T-helper 2 cell (primary cell): ENCODE data around the gene NOD2.
A peak's percentile ranks its signal among the peaks of the same experiment; 100 is the strongest.

ENCODE experiments used
- DNase-seq, 5 experiments: peaks; one replicate each; pipeline versions ENCODE4 v3.0.0 to v3.0.0-alpha.2; 2012 to 2022

NOD2 gene

DNA sequence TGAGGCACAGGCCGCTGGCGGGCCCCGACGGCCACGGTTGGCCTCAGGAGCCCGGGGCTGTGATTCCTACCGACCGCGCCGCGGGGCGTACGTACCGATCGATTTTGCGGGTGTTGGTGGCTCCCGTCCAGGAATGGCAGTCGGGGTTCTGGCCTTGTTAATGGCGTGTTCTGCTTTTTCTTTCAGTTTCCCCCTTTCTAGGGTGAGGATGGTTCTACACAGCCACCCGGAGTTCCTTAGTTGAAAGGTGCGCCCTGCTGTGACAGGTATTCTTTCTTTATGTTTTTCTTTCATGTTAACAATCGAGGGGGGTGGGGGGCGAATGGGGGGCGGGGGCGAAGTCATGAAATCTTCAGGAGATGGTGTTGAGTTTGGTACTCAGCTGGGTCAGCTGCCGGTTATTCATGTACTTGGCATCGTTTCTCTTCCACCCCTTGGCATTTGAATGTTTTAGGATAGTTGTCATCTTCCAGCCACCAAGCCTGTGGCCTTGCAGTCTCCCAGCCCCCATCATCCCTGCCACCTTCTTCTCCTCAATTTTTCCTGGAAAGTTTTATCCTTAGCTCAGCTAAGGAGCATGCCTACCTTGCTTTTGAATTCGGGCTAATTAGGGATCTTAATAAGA, 49.3 kb downstream of the NOD2 start:
- peak in 4 of 5 experiments; percentile 26 to 71 (median 55) for DNase-seq

DNA sequence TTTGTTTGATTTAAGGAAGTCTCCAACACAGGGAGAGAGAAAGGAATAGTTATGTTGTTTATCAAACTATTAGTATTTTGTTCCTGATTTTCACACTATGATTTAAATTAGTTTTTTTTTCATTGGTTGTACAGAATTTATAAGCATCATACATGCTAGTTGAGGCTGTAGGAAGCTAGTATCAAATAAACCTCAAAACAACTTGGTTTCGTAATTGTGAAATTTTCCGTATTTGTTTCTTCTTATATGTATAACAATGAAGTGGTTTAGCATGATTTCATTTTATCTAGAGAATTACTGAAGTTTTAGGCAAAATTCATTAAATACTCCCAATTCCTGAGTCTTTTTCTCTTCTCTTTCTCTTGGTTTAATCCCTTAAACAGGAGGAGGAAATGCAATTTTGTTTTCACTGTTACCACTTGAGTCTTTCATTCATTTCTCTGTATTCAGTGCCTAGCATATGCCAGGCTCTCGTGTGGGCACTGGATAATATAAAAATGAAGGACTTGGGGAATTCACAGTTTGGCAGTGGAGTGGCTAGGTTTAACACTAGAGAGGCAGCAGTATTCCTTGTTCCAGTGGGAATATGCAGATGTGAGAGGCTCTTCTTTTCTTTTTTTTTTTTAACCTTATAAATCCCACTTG, 50.3 kb downstream of the NOD2 start:
- DNase-seq = peak in 1 of 5 experiments; percentile 43

DNA sequence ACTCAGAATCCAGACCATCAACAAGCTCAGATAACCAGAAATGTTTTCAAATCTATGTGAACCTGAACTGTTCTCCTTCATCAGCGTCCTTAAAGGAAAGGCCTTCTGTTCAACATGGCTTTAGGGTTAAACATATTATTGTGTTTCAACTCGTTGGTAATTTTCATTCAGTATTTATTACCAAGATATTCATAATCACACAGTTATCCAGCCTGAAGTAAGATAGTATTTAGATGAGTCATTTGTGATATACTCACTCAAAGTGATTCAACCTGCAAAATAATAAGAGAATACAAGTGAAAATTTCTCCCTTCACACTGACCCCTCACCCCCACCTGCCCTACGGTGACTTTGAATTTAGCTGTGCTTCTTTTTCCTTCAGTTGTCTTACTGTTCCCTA, 51.5 kb downstream of the NOD2 start:
- DNase-seq = peak in 1 of 5 experiments; percentile 34

DNA sequence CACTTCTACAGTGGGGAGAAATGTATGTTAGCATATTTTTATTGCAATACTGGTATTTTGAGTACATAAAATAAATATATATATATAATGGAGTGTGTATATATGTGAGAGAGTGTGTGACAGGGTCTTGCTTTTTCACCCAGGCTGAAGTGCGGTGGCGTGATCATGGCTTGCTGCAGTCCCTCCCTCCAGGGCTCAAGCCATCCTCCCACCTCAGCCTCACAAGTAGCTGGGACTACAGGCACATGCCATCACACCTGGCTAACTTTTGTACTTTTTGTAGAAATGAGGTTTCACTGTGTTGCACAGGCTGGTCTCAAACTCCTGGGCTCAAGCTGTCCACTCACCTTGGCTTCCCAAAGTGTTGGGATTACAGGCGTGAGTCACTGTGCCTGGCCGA, 52.5 kb downstream of the NOD2 start:
- DNase-seq = peak in 1 of 5 experiments; percentile 66

DNA sequence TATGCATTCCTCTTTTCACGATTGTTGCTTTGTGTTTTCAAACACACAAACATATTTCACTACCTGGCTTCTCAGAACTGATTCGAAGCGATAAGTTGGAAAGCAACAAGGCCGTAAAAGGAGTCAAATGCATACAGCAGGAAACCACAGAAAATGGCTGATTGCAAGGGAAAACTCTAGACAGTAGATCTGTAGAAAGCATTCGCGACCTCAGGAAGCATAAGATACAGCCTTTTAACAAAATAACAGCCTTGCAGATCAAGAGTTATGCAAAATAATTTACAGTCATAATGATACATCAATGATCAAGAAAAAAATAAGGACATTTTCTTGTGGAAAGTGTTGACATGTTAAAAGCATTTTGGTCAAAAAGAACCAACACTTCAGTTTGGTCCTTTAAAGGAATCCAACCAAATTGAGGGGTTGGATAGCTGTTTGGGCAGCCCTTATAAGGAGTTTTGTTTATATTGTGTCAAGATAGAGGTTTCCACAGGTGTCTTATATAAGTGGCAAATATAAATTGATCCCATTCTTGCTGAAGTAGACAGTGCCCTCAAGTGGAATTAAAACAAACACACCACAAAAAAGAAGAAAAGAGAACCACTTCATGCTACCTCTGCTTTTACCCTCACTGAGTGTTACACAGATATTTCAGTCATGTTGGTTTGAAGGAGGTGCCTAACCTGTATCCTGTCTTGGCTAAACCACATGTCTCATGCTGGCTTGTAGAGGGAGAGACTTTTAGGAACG, 54.0 kb downstream of the NOD2 start:
- DNase-seq = peak in 2 of 5 experiments; percentile 48 to 91

DNA sequence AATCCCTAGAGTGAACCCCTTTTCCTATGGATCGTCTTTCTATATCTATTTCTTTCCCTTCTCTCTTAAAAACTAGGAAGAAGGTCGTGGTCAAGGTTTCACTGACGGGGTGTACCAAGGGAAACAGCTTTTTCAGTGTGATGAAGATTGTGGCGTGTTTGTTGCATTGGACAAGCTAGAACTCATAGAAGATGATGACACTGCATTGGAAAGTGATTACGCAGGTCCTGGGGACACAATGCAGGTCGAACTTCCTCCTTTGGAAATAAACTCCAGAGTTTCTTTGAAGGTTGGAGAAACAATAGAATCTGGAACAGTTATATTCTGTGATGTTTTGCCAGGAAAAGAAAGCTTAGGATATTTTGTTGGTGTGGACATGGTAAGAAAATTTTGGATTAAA, 58.1 kb downstream of the NOD2 start:
- DNase-seq = no peak

DNA sequence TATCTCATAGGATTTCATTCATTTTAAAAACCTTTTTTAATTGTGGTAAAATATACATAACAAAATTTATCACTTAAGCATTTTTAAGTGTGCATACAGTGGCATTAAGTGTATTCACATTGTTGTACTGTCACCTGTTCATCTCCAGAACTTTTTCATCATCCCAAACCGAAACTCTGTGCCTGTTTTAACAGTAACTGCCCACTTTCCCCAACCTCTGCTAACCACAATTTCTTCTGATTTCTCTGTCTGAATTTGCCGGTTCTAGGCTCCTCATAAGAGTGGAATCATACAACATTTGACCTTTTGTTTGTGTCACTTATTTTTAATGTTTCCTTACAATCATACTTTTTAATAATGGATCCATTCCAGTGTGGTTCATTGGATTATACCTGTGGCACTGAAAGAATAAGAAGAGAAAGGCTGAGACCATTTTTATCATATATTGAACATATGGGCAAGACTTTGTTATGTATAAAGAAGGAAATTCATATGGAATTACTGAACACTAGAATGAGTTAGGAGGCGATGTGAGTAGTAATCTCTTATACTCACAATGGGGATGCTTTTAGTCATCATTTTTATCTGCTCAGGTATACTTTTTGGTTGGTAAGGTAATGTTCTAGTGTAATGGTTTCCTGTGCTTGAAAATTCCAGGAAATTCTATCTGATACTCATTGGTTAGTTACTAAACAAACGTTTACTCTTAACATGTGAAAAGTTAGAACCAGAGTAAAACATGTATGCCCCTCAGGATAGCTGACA, 59.2 kb downstream of the NOD2 start:
- DNase-seq = no peak

DNA sequence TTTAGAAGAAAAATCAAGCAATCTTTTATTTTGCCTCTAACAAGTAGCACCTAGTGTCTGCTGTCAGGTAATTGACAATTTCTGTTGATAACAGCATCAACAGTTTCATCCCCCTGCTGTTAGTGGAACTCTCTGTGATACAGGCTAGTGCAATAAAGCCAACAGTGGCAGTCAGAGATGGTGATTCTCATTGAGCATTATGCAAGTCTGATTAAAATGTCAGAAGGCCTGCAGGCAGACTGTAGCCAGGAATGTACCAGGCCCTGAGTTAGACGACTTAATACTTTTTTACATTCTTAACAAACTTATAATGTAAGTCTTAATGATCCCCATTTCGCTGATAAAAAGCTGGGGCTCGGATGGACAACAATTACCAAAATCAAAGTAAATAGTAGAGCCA, 63.1 kb downstream of the NOD2 start:
- DNase-seq = no peak

DNA sequence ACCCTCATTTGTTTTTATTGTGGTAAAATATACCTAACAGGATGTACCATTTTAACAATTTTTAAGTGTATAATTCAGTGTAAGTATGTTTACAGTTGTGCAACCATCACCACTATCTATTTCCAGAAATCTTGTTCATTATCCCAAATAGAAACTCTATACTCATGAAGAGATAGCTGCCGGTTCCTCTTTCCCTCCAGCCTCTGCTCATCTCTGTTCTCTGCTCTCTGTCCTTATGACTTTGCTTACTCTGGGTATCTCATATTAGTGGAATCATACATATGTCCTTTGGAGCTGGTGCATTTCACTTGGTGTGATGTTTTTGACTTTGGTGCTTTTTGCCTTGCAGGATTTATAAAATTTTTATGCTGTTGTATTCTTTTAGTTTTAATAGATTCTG, 67.9 kb downstream of the NOD2 start:
- no peak for DNase-seq

DNA sequence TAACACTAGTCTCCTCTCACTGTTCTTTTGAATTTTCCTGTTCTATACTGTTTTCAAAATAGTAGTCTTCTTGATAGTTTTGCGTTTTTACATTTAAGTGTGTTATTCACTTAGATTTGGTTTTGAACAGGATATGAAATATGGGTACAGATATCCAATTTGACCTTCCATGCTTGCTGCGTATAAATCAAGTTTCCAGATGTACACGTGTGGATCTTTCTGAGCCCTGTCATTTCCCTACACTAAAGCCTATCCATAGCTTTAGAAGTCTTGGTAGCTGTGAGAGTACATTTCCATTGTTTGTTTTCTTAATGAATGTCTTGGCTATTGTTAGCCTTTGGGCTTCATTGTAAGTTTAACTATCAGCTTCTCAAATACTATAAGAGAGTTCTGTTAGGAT, 68.8 kb downstream of the NOD2 start:
- DNase-seq = no peak

DNA sequence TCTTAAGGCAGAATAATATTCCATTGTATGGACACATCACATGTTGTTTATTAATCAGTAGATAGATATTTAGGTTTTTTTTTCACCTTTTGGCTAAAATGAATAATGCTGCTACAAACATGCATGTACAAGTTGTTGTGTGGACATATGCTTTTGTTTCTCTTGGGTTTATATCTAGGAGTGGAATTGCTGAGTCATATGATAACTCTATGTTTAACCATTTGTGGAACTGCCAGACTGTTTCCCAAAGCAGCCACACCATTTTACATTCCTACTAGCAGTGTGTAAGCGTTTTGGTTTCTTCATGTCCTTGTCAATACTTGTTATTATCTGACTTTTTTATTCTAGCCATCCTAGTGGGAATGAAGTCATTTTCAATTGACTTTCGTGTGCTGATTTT, 69.8 kb downstream of the NOD2 start:
- DNase-seq = no peak

DNA sequence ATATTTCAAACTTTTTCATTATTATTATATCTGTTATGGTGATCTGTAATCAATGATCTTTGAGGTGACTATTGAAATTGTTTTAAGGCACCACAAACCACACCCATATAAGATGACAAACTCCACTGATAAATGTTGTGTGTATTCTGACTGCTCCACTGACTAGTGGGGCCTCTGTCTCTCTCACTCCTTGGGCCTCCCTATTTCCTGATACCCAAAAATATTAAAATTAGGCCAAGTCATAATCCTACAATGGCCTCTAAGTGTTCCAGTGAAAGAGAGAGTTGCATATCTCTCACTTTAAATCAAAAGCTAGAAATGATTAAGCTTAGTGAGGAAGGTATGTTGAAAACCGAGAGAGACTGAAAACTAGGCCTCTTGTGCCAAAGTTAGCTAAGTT, 71.9 kb downstream of the NOD2 start:
- DNase-seq = peak in 1 of 5 experiments; percentile 54

DNA sequence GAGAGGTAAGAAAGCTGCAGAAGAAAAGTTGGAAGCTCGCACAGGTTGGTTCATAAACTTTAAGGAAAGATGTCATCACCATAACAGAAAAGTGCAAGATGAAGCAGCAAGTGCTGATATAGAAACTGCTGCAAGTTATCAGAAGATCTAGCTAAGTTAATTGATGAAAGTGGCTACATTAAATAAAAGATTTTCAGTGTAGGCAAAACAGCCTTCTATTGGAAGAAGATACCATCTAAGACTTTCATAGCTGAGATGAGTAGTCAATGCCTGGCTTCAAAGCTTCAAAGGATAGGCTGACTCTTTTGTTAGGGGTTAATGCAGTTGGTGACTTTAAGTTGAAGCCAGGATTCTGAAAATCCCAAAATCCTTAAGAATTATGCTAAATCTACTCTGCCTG, 72.5 kb downstream of the NOD2 start:
- DNase-seq = peak in 1 of 5 experiments; percentile 73

DNA sequence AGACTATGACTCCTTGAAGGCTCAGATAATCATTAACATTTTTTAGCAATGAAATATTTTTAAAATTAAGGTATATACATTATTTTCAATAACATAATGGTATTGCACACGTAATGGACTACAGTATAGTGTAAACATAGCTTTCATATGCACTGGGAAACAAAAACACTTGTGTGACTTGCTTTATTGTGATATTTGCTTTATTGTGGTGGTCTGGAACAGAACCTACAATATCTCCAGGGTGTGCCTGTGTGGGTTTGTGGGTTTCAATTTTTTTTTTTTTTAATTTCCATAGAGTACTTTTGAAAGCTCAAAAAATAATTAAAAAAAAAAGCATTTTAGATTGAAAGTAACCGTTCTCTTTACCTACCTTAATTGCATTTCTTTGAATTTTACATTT, 73.8 kb downstream of the NOD2 start:
- no peak for DNase-seq

DNA sequence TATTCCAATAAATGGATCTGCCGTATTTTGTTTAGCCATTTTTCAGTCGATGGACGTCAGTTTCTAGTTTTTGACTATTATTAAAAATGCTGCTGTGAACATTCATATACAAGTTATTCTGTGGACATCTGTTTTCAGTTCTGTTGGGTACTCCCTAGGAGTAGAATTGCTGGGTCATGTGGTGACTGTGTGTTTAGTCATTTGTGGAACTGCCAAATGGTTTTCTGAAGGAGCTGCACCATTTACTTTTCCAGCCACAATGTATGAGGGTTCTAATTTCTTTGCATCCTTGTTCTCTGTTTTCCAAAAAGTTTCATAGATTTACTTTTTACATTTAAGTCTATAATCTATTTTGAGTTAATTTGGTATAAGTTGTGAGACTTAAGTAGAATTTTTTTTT, 78.0 kb downstream of the NOD2 start:
- no peak for DNase-seq

DNA sequence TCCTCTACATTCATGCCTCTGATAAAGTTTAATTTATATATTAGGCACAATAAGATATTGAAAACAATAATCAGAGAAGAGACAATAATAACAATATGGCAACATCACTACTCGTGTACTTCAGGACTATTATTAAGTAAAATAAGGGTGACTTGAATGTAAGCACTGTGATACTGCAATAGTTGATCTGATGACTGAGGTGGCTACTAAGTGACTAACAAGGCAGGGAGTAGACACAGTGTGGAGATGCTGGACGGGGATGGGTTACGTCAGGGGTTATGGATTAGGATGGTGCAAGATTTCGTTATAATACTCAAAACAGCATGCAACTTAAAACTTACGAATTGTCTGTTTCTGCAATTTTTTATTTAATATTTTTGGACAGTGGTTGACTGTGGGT, 81.0 kb downstream of the NOD2 start:
- DNase-seq = no peak

DNA sequence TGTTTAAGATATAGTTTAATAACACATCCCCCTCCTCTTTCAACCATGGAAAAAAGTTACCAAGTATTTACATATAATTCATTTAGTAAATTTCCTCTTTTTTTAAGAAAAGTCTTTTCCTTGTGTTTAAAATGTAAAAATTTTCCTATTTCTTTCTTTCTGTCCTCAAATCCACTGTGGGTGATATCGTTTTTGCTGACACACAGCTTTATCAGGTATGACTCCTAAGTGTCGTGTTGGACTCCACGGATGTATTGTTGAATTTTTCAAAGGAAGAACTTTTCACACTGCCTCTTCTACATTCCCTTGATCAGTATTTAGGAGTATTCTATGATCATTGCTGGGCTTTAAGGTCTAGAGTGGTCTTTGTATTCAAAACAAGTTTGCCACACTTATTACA, 81.6 kb downstream of the NOD2 start:
- DNase-seq = no peak

DNA sequence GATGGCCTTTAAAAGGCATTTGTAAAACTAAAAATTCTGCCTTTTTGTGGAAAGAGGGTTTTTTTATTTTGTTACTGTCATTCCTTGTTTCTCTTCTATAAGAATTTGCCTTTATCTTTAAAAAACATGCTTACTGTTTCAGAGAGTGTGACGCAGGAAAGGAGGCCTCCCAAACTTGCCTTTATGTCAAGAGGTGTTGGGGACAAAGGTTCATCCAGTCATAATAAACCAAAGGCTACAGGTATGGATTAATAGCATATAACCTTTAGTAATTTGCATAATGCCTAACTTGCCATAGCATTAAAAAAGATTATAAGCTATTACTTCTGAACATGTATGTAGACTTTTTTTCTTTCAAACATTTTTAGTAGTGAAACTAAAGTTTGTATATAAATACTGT, 82.6 kb downstream of the NOD2 start:
- DNase-seq = no peak

DNA sequence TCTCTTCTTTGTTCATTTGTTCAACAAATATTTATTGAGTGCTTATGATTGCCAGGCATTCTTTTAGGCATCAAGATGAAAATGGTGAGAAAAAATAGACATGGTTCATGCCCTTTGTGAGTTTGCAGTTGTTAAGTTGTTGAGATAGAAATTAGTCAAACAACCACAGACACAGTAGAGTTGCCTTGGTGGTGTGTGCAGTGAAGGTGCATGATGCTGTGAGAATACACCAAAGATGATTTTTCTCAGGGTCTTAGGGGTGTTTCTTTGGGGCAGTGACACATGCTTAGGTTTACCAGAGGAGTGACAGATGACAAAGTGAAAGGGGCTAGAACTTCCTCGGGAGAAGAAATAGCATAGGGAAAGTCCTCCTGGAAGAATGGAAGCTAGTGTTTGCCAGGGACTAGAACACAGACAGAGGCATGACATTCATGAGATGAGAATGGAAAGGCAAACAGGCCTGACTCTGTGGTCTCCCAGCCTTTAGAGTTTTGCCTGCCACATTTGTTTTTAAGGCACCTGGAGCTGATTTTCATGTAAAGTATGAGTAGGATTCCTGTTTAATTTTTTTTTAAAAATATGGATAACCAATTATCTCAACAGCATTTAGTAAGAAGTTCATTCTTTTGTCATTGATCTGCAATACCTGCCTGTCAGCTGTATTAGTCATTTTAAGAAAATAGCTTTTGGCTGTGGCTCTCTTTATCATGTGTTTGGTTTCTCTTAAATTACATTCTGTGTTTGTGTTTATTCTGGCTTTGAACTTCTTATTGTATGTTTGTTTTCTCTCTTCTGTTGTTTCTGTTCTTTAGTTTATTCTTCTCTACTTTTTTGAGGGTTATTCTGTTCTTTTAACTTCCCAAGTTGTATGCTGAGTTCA, 85.1 kb downstream of the NOD2 start:
- DNase-seq = peak in 1 of 5 experiments; percentile 80

DNA sequence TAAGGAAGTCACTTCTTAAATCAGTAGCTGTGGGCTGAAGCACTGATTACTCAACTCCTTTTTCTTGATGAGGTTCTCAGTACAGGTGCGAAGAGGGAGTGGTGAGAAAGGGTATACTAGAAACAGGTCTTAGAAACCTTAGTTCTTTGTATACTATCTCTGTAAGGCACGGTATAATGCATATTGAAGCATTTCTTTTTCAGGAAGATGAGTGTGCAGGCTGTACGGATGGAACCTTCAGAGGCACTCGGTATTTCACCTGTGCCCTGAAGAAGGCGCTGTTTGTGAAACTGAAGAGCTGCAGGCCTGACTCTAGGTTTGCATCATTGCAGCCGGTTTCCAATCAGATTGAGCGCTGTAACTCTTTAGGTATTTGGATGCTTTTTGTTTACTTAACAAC, 87.6 kb downstream of the NOD2 start:
- peak in 2 of 5 experiments; percentile 16 to 81 for DNase-seq

DNA sequence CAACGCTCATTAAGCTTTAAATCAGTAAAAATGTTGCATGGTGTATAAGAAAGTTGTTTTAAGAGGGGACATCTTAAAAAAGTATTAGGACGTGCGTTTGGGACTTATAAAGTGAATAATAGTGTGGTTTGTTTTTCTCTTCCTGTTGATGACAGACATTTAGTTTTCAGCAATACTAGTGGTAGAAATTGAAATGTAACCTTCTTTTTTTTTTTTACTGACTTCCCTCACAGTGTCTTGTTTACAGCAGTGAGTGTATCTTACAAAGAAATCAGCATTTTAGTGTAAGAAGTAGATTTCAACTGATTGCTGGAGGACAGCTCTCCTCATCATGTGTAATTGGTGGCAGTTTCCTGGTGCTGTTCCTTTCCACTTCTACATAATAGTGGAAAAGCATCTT, 88.1 kb downstream of the NOD2 start:
- peak in 1 of 5 experiments; percentile 79 for DNase-seq
